HG03095 (cell line): ENCODE measurements around the gene RTP2.

Experiments used
- ATAC-seq: cut with Tn5 transposase; IDR thresholded peaks from one replicate; pipeline ENCODE4 v1.9.1; 2021; ENCODE audit warnings: moderate library complexity; ENCODE audit not compliant: unreplicated experiment

RTP2 gene, protein sequence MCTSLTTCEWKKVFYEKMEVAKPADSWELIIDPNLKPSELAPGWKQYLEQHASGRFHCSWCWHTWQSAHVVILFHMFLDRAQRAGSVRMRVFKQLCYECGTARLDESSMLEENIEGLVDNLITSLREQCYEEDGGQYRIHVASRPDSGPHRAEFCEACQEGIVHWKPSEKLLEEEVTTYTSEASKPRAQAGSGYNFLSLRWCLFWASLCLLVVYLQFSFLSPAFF

DNA sequence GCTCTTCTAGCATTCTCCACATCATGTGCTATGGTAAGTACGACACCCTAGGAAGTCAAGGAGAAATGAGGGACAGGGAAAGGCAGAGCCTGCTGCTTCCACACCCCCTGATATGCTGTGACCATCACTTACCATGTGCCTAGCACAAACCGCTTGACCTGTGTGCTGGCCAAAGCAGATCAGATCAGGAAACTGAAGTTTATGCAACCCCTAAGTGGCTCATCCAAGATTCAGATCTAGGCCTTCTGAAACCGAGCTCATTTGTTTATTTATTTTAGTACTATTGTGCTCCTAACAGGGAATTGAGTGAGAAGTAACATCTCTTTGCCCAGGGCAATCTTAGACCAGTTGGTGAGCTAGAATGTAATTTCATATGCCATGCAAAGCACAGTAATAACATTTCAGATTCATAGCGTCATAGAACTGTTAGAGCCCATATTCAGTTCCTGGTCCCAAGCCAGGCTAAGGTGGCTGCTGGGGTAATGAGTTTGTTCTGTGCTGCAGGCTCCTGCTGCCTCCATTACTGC is at the start of gene RTP2:
TSS of gene RTP2 (minus strand) at position 51 of the 527 bp plus-strand sequence. CDS start 429 bp downstream, outside the sequence.
- ATAC-seq = no peak

DNA sequence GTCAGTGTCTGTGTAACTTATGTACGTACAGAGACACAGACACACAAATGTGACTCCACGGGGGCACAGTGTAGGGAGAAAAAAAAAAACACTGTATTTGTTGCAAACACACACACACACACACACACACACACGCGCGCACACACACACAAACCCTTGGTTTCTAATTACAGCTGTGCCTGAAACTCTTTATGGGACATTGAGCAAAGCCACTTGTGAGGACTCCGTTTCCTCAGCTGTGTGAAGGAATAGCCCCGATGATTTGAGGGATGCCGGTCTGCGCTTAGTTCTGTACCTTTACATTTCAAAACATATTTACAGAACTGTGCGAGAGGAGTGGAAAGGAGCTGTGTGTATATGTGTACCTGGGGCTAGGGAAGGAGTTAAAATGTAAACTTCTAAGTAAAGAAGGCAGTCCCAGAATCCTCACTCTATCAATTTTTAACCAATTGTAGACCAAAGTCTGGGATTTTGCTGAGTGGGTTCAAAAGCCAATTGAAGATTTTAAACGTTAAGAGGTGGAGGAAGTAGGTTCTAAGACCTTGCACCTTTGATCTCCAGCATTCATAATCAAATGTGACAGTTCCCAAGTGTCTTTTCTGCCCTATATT is 48.3 kb upstream of the RTP2 start:
- ATAC-seq = no peak

DNA sequence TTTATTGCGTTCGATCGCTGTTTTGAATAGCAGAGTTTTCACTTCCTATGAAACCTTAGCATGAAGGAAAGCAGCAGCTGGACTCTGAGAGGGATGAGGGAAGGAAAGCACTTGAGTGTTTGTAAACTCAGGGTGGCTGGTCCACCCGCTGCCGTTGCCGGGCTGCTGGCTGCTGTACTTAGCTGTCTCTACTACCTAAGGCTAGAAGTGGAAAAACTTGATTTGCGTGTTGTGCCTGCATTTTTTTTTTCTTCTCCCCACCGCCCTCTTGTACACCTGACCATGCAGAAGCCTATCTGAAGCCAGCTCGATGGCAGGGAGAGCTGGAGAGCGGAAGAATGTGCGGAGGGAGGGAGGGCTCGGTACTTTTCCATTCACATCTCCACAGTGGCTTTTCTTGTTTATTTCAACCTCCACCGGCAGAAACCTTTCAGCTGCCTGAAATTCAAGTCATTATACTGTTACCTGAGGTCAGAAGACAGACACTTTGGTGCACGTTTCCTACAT is 47.7 kb upstream of the RTP2 start:
- no peak for ATAC-seq

GRCh38 chr3:187748050-187748481 is 45.7 kb upstream of the RTP2 start:
- peak; percentile 39 for ATAC-seq

- ATAC-seq = no peak
Observed at GRCh38 chr3:187747506-187747905, 45.1 kb upstream of the RTP2 start.

DNA sequence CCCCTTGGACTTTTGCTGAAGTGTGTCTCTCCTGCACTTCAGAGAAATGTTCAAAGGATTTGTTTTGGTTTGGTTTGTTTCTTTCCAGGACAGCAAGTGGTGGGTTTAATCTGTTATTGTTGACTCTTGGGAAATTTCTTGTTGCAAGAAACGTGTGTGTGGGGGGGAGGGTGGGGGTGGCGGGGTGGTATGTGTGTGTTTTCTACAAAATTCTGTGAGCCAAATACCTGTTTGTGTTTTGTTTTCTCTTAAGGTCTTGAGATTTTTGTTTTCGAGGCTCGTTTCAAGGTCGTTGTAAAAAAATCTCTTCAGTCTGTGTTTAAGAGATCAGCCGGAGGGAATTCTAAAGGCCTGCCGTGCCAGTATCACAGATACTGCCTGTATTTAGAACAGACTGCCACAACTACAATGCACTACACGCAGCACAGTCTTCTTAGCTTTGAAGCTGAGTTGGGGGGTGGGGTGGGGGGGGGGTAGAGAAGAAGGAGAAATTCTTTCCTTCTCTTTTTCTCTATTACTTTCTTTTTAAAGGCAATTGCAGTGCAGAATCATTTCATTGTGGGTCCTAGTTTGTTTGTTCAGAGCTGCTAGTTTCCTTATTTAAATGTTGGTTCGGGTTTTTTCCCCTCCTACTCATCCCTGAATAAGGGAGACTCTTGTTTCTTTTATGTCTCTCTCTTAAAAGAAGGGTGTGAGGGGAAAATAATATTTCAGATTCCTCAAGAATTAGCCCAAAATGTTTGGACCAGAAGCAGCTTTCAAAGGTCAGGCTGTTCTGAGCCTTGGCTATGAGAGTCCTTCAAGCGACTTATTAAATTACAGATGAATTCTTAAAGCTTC is 44.3 kb upstream of the RTP2 start:
- ATAC-seq = no peak

- ATAC-seq = no peak
Observed at GRCh38 chr3:187746059-187746441, 43.7 kb upstream of the RTP2 start.

DNA sequence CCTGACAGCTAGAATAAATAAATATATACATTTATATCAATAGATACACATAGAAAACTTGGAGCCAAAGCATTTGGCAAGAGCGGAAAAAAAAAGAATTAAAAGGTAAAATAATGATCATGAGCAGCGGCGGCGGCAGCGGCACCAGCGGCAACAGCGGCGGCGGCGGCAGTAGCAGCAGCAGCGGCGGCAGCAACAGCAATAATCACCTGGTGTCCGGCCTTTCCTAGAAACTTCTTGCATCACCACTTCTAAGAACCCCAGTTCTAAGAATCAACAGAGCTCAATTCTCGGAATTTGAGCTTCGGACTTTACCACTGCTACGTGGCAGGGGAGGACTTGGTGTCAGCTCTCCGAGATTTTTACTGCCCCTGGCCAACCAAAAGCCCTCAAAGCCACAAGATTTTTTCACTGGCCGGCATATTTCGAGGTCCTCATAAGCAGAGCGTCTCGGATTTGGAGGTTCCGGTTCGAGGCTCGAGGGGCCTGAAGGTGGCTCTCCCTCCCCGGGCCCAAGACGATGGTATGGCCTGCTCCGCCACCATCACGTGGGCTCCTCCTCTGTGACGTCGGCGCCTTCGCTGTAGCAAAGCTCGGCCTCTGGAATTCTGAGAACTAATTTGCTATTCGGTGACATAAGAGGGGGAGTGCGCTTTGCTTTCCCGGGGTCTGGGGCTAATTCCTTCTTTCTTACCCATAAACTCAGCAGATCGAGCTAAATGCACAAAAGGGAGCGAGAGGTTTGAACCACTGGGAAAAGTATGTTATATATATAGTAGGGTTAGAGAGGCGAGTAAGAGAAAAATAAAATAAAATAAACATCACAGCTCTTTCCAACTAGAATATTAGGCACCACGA is 43.1 kb upstream of the RTP2 start, which contains the start of gene BCL6:
TSS of gene BCL6 (minus strand) at position 268 of the 858 bp plus-strand sequence. CDS start 11,775 bp downstream, outside the sequence.
- ATAC-seq = peak; percentile 64

GRCh38 chr3:187744169-187745151 is 42.1 kb upstream of the RTP2 start:
- ATAC-seq = no peak

- no peak for ATAC-seq
Observed at GRCh38 chr3:187743195-187744141, 41.1 kb upstream of the RTP2 start.

DNA sequence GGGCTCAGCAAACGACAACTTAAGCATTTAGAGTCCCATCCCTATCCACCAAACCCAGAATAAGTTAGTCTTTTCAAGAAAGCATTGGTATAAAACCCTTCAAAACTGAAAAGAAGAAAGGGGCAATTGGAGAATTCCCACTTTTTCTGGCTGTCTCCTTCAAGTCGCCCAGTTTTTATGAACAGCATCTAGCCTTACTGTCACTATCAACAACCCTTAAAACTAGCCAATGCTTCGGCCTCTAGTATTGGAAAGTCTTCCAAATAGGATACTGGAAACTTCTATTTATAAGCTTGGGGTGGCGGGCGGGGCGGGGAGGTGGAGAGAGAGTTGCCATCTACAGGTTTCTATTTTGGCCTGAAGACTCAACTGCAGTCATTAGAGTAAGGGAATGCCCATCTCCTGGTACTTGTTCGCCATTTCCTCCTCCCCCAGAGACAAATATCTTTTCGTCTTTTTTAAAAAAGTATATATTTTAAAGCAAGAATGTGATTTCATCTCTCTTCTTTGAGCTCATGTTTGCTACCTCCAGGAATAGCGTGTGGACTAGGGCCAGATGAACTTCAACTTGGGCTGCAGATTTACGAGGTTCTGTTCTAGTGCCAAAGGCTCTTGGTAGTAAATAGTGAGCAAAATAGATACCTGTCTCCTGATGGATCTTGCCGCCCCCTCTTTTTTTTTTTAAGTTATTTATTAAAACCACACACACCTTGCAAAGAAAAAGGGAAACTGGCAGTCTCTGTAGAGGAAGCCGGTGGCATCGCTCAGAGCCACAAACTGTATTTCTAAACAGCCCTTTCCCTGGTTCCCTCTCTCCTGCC is 40.2 kb upstream of the RTP2 start:
- ATAC-seq = no peak

DNA sequence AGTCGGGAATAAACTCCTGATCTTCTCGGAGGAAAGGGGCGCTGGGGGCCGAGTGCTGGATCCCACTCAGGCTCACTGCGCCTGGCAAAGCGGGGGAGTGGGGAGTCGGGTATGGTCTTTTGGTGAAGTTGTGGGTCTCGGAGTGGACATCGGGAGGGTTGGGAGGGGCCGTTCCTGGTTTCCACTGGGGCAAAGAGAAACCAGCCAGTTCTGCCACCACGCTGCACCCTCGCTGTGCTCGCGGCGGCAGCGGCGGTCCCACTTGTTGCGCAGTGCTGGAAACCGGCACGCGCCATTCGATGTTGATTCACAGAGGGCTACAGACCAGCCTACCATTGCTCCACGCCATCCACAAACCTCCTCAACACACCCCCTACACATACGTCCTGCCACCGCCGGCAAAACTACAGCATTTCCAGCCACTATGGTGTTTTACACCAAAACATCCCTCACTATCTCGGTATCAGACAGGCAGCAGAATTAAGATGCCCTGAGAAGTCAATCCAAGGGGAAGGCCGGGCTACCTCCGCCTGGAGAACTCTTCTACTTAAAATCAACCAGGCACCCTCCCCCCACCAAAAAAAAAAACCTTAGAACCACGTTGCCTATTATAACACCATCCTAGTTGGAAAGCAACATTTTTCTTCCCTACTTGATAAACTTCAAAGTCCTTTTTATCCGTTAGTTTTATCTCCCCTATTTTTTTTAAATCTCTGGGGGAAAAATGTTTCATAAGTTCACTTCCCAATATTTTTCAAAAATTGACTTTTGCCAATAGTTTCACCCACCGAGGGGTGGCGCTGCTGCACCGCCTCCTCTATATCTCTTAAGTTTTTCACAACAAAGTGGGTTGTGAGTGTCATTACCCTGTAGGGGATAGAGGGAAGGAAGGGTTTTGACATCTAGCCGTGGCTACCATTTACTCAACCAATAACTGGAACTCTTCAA is 39.3 kb upstream of the RTP2 start:
- no peak for ATAC-seq

DNA sequence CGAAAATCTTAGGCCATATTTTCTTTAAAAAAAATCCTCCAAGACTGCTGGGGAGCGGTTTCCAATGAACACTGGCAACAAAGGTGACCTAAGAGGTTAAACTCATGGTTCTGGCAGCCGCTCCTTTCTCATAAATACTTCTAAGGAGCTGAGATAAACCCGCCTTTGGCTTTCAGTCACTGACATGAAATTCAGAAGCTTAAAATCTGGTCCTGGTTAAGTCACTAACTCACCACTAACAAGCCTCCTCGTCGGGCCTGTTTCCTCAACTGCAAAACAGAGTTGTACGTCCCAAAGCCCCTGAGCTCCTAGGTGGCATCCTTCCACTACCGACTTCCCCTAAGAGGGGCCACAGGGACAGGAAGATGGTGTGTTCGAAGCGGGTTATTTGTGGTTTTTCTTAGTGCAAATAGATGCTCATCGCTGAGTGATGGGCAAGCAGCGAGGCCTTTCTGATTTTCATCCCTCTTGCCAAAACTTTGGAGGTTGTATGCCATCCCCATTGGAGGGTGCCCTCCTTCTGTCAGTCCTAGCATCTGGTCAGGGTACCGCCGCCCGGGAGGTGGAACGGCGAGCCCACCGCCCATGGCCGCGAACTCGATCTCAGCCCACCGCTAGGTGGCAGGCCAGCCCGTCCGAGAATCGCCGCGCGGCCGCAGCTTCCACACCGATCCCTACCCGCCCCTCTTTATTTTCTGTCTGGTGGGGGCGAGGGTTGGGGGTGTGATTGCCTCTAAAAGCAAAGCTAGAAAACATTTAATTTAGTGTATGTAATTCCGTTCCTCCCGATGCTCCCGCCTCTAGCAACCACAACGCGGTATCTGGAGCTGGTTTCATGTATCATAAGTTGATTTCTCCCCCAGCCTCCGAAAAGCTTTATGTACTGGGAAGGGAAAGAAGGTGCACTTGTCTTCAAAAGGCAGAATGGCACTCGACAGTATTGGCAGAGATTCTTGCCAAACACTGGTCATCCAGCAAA is 38.4 kb upstream of the RTP2 start:
- no peak for ATAC-seq

GRCh38 chr3:187739561-187740332 is 37.4 kb upstream of the RTP2 start:
- ATAC-seq = no peak
